Muscle of back (tissue), 11 donors: ENCODE measurements around the gene PRXL2A. TPM values are rescaled to one million over a fixed set of nuclear protein-coding genes. Genes with fewer than 3 reads are reported as not detected.
A peak's percentile ranks its signal among the peaks of the same experiment; 100 is the strongest.

Source experiments
- DNase-seq, 3 donors: peaks; one replicate each; pipeline versions ENCODE4 v3.0.0 to v3.0.0-alpha.2; 2013
- polyA plus RNA-seq, 10 donors: library from polyadenylated mRNA; unstranded; fragments of 120-200 nt; gene quantifications; one replicate each; pipeline ENCODE4 v1.2.1, GENCODE V29; 2013; ENCODE audit not compliant: insufficient read length in 10 of 10

PRXL2A gene
- polyA plus RNA-seq, 10 donors = 67.2 to 99.0 (median 84.8) TPM

DNA sequence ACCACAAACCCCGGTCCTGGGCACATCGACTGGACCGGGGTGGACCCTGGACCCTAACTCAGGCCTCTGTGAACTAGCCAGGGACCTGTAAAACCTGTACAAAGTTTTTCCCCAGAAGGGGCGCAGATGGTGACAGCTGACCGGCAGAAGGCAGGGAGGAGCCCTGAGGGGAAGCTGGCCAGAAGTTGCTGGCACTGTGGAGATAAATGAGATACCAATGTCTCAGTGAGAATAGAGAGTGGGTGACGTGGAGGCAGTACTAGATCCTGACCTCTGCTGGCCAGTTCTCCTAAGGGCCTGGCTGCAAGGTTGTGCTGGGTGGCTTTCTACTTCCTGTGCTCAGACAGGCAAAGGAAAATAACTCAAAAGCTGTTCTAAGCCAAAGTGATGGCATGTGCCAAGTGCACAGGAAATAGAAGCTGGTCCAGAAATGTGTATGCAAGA lies 35.2 kb downstream of the PRXL2A start:
- DNase-seq = no peak

DNA sequence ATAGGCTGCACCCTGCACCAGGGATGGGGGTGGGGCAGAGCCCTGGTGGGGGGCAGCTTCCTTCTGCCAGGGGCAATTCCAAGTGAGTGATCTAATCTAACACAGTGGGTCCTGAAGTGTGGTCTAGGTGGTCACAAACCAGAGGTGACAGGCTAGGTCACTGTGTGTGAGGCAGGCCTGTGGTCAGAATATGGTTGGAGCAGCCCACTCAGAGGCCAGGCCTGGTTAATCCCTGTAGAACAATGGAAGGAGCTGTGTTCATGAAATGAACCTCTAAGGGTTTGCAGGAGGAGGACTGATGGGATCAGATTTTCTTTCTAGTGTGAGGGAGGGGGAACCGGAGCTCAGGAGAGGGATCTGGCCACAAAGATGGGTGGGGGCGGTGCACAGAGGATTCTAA lies 35.8 kb downstream of the PRXL2A start:
- no peak for DNase-seq

DNA sequence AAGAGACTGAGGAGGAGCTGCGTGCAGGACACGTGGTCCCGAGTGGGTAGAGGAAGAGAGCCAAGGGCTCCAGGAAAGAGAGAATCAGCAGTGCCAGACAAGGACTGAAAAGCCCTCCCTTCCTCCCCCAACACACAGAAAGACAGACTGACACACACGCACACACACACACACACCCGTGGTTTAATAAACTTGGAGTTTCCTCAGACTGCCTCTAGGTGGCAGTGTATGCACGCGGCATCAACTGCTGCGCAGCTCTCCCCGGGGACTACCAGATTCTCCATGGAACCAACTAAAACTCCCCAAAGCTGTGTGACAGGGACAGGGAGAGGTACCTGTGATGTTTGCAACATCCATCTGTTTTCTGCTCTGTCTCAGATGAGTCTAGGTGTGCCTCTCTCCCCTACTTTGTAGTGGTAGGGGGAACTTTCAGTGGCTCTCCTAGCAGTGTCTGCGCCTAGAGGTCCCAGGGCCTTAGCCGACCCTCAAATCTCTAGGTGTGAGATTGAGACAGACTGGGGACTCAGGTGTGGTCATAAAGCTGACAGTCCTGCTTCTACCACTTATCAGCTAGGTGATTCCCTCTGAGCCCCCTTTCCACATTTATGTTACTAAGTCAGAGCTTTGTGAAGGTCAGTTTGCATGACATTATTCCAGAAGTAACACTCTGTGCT lies 36.4 kb downstream of the PRXL2A start:
- DNase-seq = peak; percentile 56 to 81 (median 67)

DNA sequence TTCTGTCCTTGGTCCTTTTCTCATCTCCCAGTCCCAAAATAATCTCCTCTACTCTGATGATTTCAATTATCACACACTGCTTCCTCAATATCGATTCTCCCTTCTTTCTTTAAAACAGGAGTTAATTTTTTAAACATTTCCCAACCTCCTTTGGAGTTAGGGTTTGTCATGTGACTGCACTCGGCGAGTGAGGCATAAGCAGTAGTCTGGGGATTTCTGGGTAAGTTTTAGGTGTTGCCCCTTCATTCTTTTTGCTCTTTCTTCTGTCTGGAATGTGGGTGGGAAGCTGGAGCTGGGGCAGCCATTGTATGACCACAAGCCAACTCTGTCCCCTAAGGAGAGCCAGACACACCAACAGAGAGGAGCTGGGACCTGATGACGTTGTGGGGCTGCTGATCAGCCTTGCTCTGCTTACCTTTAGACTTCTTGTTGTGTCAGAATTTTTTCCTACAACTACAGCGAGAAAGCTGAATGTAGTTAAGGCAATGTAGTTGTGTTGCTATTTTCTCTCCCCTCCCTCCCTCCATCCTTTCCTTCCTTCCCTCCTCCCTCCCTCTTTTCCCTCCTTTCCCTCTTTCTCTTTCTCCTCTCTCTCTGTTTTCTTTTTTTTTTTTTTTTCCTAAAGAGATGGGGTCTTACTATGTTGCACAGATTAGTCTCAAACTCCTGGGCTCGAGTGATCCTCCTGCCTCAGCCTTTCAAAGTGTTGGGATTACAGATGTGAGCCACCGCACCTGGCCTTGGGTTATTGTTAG lies 39.3 kb downstream of the PRXL2A start:
- no peak for DNase-seq

DNA sequence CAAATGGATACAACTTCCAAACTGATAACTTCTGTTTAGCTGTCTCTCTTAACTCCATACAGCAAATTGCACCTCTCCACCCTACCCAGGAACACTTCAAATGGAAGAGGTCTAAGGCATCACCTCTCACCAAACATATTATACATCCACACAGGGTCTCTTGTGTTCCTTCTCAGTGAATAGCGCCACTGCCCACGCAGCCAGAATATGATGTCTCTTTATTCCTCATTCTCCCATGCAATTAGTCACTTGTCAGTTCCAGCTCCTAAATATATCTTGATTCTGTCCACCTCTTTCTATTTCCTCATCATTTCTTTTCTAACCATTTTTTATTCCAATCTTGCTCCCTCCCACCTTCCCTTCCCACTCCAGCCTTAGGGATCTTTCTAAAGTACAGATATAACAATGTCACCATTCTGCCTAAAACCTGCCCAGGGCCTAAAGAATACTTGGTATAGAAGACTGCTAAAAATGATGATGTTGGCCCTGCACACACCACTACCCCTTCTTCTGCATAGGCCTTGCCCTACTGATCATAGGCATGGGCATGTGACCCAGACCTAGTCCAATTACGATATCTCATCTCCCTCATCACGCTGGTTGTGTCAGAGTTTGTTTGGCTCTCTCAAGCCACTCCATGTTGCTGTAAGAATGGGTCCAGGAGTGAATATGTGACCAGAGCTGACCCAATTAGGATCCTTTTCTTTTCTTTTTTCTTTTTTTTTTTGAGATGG lies 40.0 kb downstream of the PRXL2A start:
- no peak for DNase-seq

DNA sequence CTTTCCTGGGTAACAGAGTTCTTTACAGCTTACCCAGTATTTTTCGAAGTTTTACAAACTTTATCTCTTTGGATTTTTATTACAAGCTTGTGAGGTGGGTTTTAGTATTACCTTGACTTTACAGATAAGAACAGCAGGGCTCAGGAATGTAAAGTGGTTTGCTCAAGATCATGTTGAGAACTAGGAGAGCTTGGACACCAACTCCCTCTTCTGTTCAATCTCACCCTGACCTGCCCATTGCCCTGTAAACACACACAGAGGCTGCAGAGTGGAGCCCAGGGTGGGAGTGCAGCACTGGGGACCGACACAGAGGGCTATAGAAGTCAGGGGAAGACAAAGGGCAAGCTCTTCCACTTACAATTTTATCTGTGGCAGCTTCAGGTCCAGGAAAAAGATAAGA lies 41.2 kb downstream of the PRXL2A start:
- DNase-seq = no peak

DNA sequence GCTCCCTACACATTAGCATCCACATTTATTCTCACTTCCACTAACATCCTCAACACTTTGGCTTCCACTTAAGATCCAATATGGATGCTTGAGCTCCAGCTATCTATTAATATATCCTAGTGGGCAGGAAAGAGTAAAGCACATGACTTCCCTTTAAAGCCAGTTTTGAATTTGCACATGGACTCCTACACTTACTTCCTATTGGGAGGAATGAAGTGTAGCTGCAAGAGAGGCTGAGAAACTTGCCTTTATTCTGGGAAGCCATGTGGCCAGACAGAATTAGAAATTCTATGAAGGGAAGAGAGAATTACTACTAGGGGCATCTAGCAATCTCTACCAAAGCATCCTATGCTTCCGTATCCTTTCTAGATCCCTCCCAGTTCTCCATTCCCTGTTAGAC lies 42.8 kb downstream of the PRXL2A start:
- DNase-seq = no peak

DNA sequence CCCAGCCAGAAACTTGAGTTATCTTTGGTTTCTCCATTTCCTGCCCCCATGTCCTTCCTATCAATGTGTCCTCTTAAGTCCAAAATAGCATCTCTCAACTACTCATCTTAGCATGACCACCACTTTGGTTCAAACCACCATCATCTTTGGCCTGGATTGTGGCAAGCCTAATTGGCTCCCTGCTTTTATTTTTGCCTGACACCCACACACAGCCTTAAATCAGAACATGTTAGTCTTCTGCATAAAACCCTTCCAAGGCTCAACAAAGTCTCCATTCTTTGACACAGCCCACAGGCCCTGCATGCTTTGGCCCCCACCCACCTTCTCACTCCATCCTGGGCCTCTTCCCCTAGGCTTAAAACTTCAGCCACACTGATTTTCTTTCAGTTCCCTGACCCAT lies 43.7 kb downstream of the PRXL2A start:
- no peak for DNase-seq

DNA sequence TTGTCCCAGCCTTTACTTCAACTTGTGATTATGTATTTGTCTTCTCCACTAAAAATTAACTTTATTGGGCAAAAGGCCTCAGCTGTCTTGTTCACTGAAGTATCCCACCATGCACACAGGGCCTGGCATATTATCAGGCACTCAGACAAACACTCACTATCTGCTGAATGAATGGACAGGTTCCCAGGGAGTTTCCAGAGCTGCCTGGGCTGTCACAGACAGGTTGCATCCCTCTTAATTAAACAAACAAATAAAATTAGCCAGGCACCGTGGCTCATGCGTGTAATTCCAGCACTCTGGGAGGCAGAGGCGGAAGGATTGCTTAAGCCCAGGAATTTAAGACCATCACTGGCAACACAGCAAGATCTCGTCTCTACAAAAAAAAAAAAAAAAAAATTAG lies 44.3 kb downstream of the PRXL2A start:
- no peak for DNase-seq

DNA sequence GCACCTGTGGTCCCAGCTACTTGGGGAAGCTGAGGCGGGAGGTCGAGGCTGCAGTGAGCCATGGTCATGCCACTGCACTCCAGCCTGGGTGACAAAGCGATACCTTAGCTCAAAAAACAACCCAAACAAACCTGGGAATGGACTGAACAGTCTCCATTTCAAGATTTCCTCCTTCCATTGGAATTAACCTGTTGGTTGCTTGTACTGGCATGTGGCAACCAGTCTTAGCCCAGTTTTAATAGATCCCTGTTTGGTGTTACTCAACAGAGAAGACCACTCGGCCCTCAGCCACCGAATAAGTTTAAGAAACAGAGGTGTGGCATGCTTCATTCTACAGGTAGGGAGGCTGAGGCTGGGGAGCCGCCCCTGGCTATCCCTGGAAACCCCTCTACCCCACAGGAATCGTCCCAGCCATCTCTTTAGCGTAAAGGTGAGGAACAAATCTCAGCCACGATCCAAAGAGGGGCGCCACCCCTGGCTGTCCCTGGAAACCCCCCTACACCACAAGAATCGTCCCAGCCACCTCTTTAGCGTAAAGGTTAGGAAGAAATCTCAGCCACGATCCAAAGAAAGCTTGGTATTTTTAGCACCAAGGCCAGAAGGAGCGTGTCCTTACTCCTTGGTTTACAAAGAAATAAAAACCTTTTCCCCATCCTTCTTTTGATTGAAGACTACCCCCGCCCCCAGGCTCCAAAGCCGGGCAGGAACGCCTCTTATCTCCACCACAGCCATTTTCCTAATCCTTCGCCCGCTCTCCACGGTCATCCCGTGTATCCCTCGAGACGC lies 44.9 kb downstream of the PRXL2A start:
- DNase-seq = no peak

DNA sequence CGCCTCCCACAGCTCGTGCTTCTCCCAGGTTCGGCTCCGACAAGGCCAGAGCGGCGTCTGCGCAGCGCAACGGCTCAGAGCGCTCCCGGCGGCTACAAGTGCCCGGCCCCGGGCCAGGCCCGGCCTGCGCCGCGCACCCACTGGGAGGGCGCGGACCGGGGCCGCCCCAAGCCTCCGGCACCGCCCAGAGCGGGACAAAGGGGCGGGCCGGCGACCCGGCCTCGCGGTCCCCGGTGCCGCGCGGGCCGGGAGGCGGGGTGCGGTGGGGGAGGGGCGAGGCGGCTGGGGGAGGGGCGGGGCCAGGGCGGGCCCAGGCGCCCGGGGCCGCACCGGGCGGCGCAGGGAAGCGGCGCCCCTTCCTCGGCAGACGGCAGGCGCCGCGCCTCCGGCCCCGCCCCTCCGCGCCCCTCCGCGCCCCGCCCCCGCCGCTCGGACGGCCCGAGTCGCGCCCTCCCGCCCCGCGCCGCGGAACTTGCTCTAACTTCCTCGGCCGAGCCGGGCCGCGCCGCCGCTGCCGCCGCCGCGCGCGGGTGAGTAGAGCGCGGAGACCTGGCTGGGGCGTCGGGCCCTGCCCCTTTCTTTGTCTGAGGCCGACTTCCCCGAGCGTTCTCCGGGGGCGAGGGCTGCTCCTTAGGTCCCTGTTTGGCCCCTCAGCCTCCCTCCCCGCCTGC lies 45.6 kb downstream of the PRXL2A start, which contains the start of gene TSPAN14:
TSS of gene TSPAN14 (plus strand) at position 469 of the 671 bp plus-strand sequence. CDS start 34,924 bp downstream, outside the sequence.
- DNase-seq = peak; percentile 64 to 91 (median 78)

DNA sequence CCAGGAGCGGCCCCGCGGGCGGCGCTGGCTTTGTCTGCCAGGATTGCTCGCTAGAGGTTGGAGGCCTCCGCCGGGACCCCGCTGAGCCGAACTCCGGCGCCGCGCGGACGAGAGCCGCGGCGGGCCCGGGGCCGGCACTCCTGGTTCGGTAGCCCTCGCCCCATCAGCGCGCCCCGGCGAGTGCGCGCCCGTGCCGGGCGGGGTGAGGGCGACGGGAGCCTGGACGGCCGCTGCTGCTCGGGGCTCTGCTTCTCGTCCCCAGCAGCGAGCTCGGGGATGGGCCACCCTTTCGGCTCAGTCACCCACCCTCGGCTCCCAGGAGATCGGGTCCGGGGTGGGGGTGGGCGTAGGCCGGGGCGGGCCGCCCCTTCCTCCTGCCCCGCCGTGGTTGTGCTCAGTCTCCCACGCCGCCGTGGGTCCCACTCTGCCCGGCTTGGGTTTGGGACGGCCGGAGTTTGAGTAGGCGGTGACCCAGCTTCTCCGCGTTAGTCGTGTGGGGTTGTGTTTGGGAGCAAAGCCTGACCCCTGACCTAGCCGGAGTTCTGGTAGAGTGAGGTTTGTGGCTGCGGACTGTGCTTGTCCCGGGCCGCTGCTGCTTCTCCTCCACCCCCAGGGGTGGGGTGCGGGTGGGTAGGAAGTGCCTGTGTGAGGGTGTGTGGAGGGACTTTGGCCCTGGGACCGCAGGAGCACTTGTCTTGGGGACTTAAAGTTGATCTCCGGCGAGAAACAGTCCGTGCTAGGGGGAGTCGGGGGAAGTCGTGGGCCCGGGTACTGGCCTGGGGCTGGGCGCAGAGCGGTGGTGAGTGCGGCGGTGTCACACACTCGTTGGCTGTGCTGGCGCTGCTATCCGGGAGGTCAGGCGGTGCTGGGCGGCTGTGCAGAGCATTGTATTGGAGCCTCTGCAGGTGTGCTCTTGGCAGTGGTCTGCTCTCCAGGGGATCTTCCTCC lies 46.4 kb downstream of the PRXL2A start:
- DNase-seq = peak in 2 of 3 donors; percentile 29 to 68

DNA sequence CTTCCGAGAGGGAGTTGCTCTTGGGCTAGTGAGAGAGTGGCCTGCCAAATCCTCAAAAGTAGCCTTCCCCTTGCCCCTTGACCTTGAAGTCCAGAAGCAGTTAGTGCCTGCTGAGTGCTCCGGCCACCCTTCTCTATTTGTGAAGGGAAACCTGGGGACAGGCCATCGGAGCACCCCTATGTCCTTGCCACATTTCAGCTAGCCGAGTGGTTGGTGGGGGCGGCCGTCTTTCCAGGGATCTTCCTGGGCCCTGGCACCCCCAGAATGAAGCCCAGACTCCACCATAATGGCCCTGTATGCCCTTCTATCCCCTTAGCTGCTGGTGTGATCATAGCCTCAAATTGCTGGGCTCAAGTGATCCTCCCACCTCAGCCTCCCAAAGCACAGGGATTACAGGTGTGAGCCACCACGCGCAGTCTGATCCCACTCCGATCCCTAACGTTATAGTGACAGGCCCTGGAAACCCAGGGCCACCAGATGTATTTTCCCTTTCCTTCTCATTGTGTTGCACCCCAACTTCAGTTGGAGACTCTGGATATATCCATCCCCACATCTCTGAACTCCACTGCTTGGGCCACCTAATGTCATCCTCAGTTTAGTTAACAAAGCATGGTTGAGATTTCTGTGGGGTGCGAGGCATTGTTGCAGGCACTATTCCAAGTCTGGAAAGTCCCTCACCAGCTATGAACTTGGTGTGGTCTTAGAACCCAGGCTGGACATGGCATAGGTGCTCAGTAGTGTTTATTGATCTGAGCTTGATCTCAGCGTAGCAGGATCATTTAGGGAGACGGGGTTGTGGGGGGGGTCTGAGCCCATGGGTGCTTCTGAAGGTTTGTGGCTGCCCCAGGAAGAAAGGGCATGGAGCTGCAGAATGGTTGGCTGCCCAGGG lies 47.4 kb downstream of the PRXL2A start:
- DNase-seq = no peak

DNA sequence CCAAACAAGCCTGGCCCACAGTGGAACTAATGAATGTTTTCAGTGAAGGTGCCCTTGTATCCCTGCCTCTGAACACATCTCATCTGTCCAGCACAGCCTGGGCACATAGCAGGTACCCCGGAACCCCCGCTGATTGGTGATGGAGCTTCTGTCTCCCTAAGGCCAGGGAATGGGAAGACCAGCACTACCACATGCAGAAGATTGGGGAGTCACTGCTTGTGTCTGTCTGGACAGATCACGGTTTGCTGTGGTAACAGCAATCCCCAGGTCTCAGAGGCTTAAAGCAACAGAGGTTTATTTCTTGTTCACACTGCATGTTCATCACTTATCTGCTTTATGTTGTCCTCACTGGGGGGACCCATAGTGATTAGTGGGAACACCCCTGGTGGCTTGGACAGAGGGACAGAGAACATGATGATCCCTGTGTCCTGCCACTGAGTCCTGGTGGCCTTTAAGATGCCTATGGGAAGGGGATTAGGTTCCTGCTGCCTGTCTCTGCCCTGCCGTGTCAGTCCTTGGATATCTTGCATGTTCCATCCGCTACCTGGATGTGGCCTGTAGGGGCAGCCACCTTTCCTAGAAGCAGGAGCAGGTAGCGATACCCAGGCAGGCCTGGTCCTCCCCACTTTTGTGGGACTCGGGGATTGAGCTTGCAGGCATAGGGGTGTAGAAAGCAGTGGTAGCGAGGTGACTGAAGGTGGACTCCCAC lies 49.4 kb downstream of the PRXL2A start:
- no peak for DNase-seq

DNA sequence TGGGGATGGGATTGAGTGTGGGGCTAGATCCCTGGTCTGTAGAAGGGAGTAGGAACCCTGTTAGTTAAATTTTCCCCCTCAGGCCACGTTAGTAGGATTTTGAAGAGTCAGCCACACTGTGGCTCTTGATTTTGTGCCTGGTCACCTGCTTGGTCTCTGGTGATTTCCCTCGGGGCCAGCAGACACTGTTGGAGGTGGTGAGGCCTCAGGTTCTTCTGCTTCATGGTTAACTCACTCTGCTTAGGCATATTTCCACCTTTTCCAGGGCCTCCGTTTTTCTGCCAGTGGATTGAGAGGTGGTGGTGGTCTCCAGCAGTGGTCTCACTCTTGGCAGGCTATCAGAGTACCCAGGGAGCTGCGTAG lies 49.9 kb downstream of the PRXL2A start:
- DNase-seq = no peak

DNA sequence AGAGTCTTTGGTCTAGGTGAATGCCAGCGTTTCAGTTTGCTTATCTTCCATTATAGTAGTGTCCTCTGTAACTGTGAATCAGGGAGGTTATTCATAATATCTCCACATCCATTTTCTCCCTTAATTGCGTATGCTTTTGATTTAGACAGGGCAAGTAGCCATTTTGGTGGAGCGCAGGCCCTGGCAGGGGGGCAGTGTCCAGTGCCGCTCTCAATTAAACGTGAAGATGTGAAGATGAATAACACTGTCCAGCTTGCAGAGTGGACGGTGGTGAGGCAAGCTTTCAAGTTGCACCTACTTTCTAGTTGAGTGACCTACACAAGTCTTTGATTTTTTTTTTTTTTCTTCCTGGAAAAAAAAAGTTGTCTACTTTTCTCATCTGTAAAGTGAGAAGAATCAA lies 50.3 kb downstream of the PRXL2A start:
- DNase-seq = no peak

DNA sequence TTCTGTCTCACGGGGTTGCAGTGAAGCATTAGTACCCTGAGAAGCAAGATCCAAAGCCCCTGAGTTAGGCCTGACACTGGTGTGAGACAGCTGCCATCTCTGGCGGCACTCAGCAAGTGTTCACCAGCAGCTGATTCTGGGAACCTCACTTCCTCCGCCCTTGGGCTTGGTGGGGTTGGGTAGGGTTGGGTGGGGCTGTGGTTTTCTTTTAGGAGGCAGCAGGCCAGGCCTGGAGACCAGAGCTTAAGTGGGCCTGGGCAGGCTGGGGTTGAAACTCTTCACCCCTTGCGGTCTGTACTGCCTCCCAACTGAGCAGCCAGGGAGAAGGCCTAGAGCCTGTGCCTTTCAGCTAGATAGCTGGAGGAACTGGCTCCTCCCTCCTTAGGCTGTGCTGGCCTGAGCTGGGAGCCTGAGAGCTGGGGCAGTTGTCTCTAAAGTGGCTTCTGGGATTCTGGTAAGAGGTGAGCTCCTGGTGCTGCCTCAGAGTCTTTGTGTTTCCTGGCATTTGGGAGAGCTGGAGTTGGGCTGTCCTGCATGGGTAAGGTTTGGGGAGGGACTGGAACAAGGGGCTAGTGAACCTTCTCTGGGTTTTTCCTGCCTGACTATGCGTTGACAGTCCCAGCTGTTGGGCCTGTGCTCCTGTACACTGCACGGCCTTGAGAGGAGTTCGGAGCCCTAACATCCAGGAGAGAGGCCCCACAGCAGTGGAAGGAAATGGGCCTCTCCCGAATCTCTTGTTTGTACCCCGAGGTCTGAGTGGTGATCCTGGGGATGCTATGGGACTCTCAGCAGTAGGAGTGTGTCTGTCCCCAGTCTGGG lies 50.9 kb downstream of the PRXL2A start:
- DNase-seq = peak in 2 of 3 donors; percentile 38 to 68
